B cell (primary cell): Measurements from ENCODE around the gene CD300LB. TPM values are rescaled to one million over a fixed set of nuclear protein-coding genes. Genes with fewer than 3 reads are reported as not detected.

Experiments
- ATAC-seq: fragments of 200-7000 bp; cut with Tn5 transposase; one replicate; pipeline ENCODE4 v1.10.0; 2021; ENCODE audit warnings: low read depth, mild to moderate bottlenecking, moderate number of reproducible peaks, moderate library complexity
- CTCF ChIA-PET: fragments of 350-600 bp; sonication (Branson Sonifier 250); formaldehyde crosslinking; loops from one replicate; lab custom pipeline; 2021; ENCODE audit warnings: antibody characterized with exemption, inconsistent platforms; lab: Charles Lee
- POLR2A ChIA-PET: fragments of 350-600 bp; sonication (Branson Sonifier 250); formaldehyde crosslinking; loops from one replicate; lab custom pipeline; 2021; ENCODE audit warnings: antibody characterized with exemption; lab: Charles Lee
- DNase-seq: peaks from one replicate; pipeline ENCODE4 v3.0.0; 2013
- H2AFZ ChIP-seq: 2 replicates; pipeline ENCODE4 v1.6.1; 2012; ENCODE audit warnings: mild to moderate bottlenecking, low read depth, low read length; ENCODE audit not compliant: insufficient read depth, poor library complexity, severe bottlenecking
- H3K27ac ChIP-seq, 2 donors: 1 replicate in 1 of 2; 2 replicates in 1 of 2; pipeline ENCODE4 v1.5.1; 2012 to 2013; ENCODE audit warnings: low read length in 2 of 2, mild to moderate bottlenecking in 2 of 2, moderate library complexity in 1 of 2
- H3K27me3 ChIP-seq, 4 experiments: fragments of 200-600 bp in 1 of 4; sonication (generic) in 1 of 4; replicated peaks in 1 of 4; 1 replicate in 2 of 4; 2 replicates in 2 of 4; pipeline versions ENCODE4 v1.6.1 to v1.7.0; 2013 to 2016; ENCODE audit warnings: low read length in 3 of 4, mild to moderate bottlenecking in 2 of 4, mixed read lengths in 1 of 4, moderate library complexity in 1 of 4; ENCODE audit not compliant: insufficient read depth in 4 of 4, control insufficient read depth in 3 of 4; ENCODE audit errors: control extremely low read depth in 1 of 4
- H3K36me3 ChIP-seq, 2 experiments: replicated peaks in 1 of 2; 1 replicate in 1 of 2; 2 replicates in 1 of 2; pipeline versions ENCODE4 v1.6.1 to v1.7.1; 2013; ENCODE audit warnings: low read length in 1 of 2; ENCODE audit not compliant: insufficient read depth in 2 of 2, control insufficient read depth in 1 of 2; ENCODE audit errors: control extremely low read depth in 1 of 2, extremely low read depth in 1 of 2
- H3K4me1 ChIP-seq, 2 donors: fragments of 200-600 bp in 1 of 2; sonication (generic) in 1 of 2; 1 replicate in 1 of 2; 2 replicates in 1 of 2; pipeline versions ENCODE4 v1.5.1 to v1.6.1; 2013 to 2017; ENCODE audit warnings: low read length in 2 of 2; ENCODE audit not compliant: control insufficient read depth in 2 of 2, insufficient read depth in 2 of 2
- H3K4me2 ChIP-seq: replicated peaks from 2 replicates; pipeline ENCODE3; 2012; ENCODE audit warnings: mild to moderate bottlenecking, low read depth, low read length; ENCODE audit not compliant: poor library complexity, severe bottlenecking
- H3K4me3 ChIP-seq, 5 experiments: fragments of 200-600 bp in 1 of 5; sonication (generic) in 1 of 5; 1 replicate in 3 of 5; 2 replicates in 2 of 5; pipeline versions ENCODE4 v1.5.1 to v1.7.0; 2011 to 2016; ENCODE audit warnings: low read length in 4 of 5, mild to moderate bottlenecking in 4 of 5, low read depth in 2 of 5, control low read depth in 1 of 5, moderate library complexity in 1 of 5; ENCODE audit not compliant: insufficient read depth in 1 of 5; ENCODE audit errors: control extremely low read depth in 1 of 5, extremely low read depth in 1 of 5
- H3K79me2 ChIP-seq: fragments of 200-600 bp; sonication (generic); one replicate; pipeline ENCODE4 v1.6.0; 2016; ENCODE audit warnings: low read length; ENCODE audit not compliant: control insufficient read depth, insufficient read depth
- H3K9ac ChIP-seq: fragments of 200-600 bp; sonication (generic); 2 replicates; pipeline ENCODE4 v1.6.1; 2017; ENCODE audit warnings: mild to moderate bottlenecking, low read length, moderate library complexity
- H3K9me3 ChIP-seq, 3 donors: one replicate each; pipeline versions ENCODE4 v1.6.1 to v1.7.1; 2013; ENCODE audit warnings: low read length in 2 of 3; ENCODE audit not compliant: control insufficient read depth in 2 of 3, insufficient read depth in 1 of 3; ENCODE audit errors: control extremely low read depth in 1 of 3
- H4K20me1 ChIP-seq: 2 replicates; pipeline ENCODE4 v1.6.0; 2012; ENCODE audit warnings: mild to moderate bottlenecking, low read length; ENCODE audit not compliant: insufficient read depth, control insufficient read depth, poor library complexity, severe bottlenecking
- H3K27ac Mint-ChIP-seq: one replicate; pipeline ENCODE4 v1.8.0; 2021; ENCODE audit warnings: mixed read lengths
- H3K27me3 Mint-ChIP-seq: one replicate; pipeline ENCODE4 v1.8.0; 2021; ENCODE audit warnings: mixed read lengths
- H3K4me1 Mint-ChIP-seq: one replicate; pipeline ENCODE4 v1.8.0; 2021; ENCODE audit warnings: mixed read lengths
- H3K4me3 Mint-ChIP-seq: one replicate; pipeline ENCODE4 v1.8.0; 2021; ENCODE audit warnings: mixed read lengths
- H3K9me3 Mint-ChIP-seq: one replicate; pipeline ENCODE4 v1.8.0; 2022; ENCODE audit warnings: mixed read lengths; ENCODE audit not compliant: insufficient read depth
- CTCF ChIP-seq: fragments of 200-600 bp; IDR thresholded peaks from one replicate; pipeline ENCODE4 v1.8.0; 2022; ENCODE audit warnings: antibody characterized with exemption, mild to moderate bottlenecking
- EZH2 ChIP-seq: IDR thresholded peaks from 2 replicates; pipeline ENCODE4 v1.6.1; 2012; ENCODE audit warnings: borderline replicate concordance, low read depth, mild to moderate bottlenecking, moderate library complexity, low read length; ENCODE audit not compliant: insufficient read depth, poor library complexity, severe bottlenecking
- WGBS: methylation state at CpG from one replicate; pipeline ENCODE4 v1.1.5; 2013; ENCODE audit warnings: missing lambda C conversion rate; ENCODE audit not compliant: insufficient coverage; 5-methylcytosine and 5-hydroxymethylcytosine counted together
- intact Hi-C: fragments of 100-400 bp; cut with micrococcal nuclease; formaldehyde crosslinking; loops from one replicate; pipeline ENCODE4 v1.10.0; 2022
- polyA plus RNA-seq: library from polyadenylated mRNA; depleted of rRNA; stranded (reverse); fragments of >200 nt; gene quantifications from 2 replicates; pipeline ENCODE4 v1.2.3, GENCODE V29; 2012
- total RNA-seq, 2 donors: library from RNA; stranded (reverse); fragments of 120-200 nt in 1 of 2; gene quantifications; 1 replicate in 1 of 2; 2 replicates in 1 of 2; pipeline versions ENCODE4 v1.2.3 to v1.2.4, GENCODE V29; 2013 to 2022

Gene CD300LB
- total and polyA plus RNA-seq, 2 donors (not counting 1 experiment from before 2014, with no cell fraction given) = 0.12 to 0.39 TPM

DNA sequence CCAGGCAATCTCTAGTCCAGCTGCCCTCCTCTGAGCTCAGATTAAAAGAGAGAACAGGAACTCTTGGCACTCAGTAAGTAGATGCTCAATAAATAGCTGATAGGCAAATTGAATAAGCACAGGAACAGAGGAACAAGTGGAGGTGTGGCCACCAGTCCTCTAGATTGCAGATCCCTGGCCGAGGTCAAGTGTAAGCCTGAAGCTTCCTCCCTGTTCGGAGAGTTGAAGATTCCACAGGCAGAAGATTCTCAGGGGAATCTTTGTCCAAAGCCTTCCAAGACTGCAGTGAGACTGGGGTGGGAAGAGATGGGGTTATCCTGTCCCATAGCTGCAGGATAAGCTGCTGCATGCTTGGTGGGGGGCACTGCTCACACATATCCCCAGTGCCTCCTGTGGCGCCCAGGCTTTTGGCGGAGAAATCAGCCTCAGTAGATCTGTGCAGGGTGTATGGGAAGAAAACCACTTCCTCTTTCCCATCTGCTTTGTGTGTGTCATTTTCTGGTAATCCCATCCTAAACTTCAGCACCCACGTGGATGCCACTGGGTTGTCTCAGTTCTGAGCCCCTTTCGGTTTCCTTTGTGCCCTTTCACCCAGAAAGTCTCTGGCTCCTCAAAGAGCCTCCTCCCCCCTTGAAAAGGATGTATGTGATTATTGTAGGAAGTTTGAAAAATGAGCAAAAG, 52.7 kb downstream of the CD300LB start:
- H3K27ac Mint-ChIP-seq = no peak overlapping the region
- TF ChIP-seq EZH2 (no peak), CTCF (no peak)
- H3K4me2 ChIP-seq = peak overlapping the region; percentile 28
- POLR2A ChIA-PET = no interaction called here
- no peaks in the 10 kb centered on the region for H3K27me3 ChIP-seq
- H3K4me1 Mint-ChIP-seq = peaks cover 18% of the 10 kb centered on the region
- H2AFZ ChIP-seq = no peak overlapping the region
- no peaks in the 10 kb centered on the region for H4K20me1 ChIP-seq
- H3K9ac ChIP-seq = no peak overlapping the region
- CTCF ChIA-PET = interaction anchor here (0.7 to 0.8 kb wide), 4 partner anchors 20 to 316 kb away, joined by 3 to 4 read pairs (median 3); no protein-coding TSS in a partner anchor
- peaks cover 0 to 22% (median 11%) of the 10 kb centered on the region in 3 donors for H3K9me3 ChIP-seq
- peaks cover 10 to 21% of the 10 kb centered on the region in 2 donors for H3K4me1 ChIP-seq
- ATAC-seq = peak; percentile 43
- no peak overlapping the region for H3K27ac ChIP-seq
- no peaks in the 10 kb centered on the region for H3K79me2 ChIP-seq
- peak; percentile 39 for DNase-seq
- no peaks in the 10 kb centered on the region for H3K27me3 Mint-ChIP-seq
- peaks cover 0 to 2% of the 10 kb centered on the region in 2 experiments for H3K36me3 ChIP-seq
- H3K4me3 Mint-ChIP-seq = peak overlapping the region; percentile 21
- WGBS = 41% methylated on average over 2 of the region's 6 CpGs
- intact Hi-C loops = no loop called here
- H3K9me3 Mint-ChIP-seq = peaks cover 7% of the 10 kb centered on the region
- H3K4me3 ChIP-seq = no peak overlapping the region

DNA sequence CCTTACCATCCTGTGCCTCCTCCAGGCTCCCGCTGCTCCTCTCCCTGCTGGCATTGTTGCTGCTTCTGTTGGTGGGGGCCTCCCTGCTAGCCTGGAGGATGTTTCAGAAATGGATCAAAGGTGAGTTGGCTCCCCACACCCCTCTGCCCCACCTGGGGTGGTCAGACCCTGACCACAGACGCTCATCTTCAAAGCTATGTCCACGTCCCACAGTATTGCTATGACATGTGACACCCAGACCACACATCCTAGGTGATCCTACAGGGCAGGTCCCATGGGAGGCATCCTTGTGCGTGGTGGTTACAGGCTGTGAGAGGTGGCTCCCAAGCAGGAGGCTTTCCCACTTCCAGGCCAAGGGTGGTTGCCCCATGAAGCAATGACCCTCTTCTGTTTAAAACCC, 53.9 kb downstream of the CD300LB start:
- ChIA-PET CTCF (interaction anchor here (0.9 to 1.0 kb wide), 2 partner anchors 108 to 1227 kb away, joined by 4 read pairs; no protein-coding TSS in a partner anchor), POLR2A (no interaction called here)
- Mint-ChIP-seq H3K4me1 (peaks cover 18% of the 10 kb centered on the region), H3K9me3 (peaks cover 7% of the 10 kb centered on the region), H3K4me3 (no peak overlapping the region), H3K27ac (no peak overlapping the region), H3K27me3 (no peaks in the 10 kb centered on the region)
- Histone ChIP-seq H2AFZ (no peak overlapping the region), H4K20me1 (no peaks in the 10 kb centered on the region), H3K27ac (no peak overlapping the region), H3K4me3 (no peak overlapping the region), H3K79me2 (no peaks in the 10 kb centered on the region), H3K4me2 (no peak overlapping the region), H3K4me1 (peaks cover 10 to 21% of the 10 kb centered on the region in 2 donors), H3K9ac (no peak overlapping the region), H3K27me3 (no peaks in the 10 kb centered on the region), H3K9me3 (peaks cover 0 to 22% (median 11%) of the 10 kb centered on the region in 3 donors), H3K36me3 (peaks cover 0 to 2% of the 10 kb centered on the region in 2 experiments)
- ATAC-seq (no peak), DNase-seq (no peak)
- no peak for TF ChIP-seq EZH2
- no peak for TF ChIP-seq CTCF
- intact Hi-C loops = no loop called here
- WGBS = 80% methylated on average over 1 of the region's 4 CpGs
